Measurements from ENCODE around the gene ZNF28.

Gene ZNF28

DNA sequence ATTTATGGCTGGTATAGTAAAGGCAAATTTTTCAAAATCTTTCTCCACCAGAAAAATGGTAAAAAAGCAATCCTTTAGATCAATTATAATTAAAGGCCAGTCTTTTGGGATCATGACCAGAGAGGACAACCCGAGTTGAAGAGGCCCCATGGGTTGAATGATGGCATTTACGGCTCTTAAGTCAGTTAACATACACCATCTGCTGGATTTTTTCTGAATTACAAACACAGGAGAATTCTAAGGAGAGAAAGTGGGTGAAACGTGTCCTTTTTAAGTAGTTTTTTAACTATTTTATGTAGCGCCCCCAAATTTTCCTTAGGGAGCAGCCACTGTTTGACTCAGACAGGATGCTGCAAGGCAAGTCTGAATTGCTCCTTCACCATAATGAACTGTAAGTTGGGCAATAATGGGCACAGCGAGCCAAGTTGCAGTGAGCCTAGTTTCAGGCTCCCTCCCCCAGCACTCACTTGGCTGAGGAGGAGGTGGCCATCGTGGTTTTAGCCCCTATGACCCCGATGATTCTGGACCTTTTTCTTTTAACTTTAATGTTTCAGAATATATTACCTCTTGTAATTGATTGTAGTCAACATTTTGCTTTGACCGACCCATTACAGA lies 73.0 kb downstream of the ZNF28 start:
- whole genome bisulfite sequencing (ENCODE audit: extremely low coverage, insufficient coverage, low lambda C conversion rate): no CpG with 5 or more reads among the region's 8 CpGs
- H3K79me2 ChIP-seq (ENCODE audit: control insufficient read depth, insufficient read depth, low read length): no peaks in the 10 kb centered on the region
- peak overlapping the region; percentile 66 for H3K27ac ChIP-seq (ENCODE audit: low read depth, low read length)
- no peaks in the 10 kb centered on the region for H3K4me1 ChIP-seq (ENCODE audit: control insufficient read depth, low read depth, low read length)
- peak; percentile 83 for DNase-seq
- H2BK120ac ChIP-seq (ENCODE audit: low read depth, low read length): no peak overlapping the region
- peak overlapping the region; percentile 36 for H3K4me3 ChIP-seq (ENCODE audit: low read length)
- H3K79me1 ChIP-seq (ENCODE audit: low read length): no peaks in the 10 kb centered on the region
- H3K18ac ChIP-seq (ENCODE audit: low read length): peak overlapping the region; percentile 97
- no peaks in the 10 kb centered on the region for H3K36me3 ChIP-seq (ENCODE audit: control insufficient read depth, insufficient read depth, low read length)
- peak overlapping the region; percentile 34 for H3K4me2 ChIP-seq (ENCODE audit: low read length)
- no peak overlapping the region for H2AK5ac ChIP-seq (ENCODE audit: low read length)
- peak overlapping the region; percentile 83 for H3K56ac ChIP-seq (ENCODE audit: low read length)
- H2BK5ac ChIP-seq (ENCODE audit: low read length): no peak overlapping the region
- H4K8ac ChIP-seq (ENCODE audit: low read depth, low read length): no peak overlapping the region
- H4K5ac ChIP-seq (ENCODE audit: low read length): no peak overlapping the region
- no peak overlapping the region for H3K23ac ChIP-seq (ENCODE audit: low read length)
- no peaks in the 10 kb centered on the region for H3K27me3 ChIP-seq (ENCODE audit: insufficient read depth, low read length, poor library complexity)
- H2BK15ac ChIP-seq (replicated peaks; ENCODE audit: low read depth): no peak overlapping the region
- peak overlapping the region; percentile 67 for H3K9ac ChIP-seq (ENCODE audit: low read length)
- no peak overlapping the region for H3K4ac ChIP-seq (ENCODE audit: low read depth, low read length)

Data from mesendoderm (in vitro differentiated cells).